Right ventricle myocardium superior (tissue), 1 donor: Measurements from ENCODE around the gene SLC25A3. TPM values are rescaled to one million over a fixed set of nuclear protein-coding genes. Genes with fewer than 3 reads are reported as not detected.
"Not testable (repeated sequence)": the region's sequence is repeated elsewhere in the genome, so short reads cannot be mapped to it uniquely, and the experiment has no call there.

Source experiments
- ATAC-seq: fragments of 200-7000 bp; cut with Tn5 transposase; one replicate; pipeline ENCODE4 v1.9.1; 2020; ENCODE audit warnings: mild to moderate bottlenecking; ENCODE audit not compliant: poor library complexity
- DNase-seq: peaks from one replicate; pipeline ENCODE4 v3.0.0-alpha.2; 2020
- intact Hi-C: fragments of 100-400 bp; cut with DNase I; formaldehyde crosslinking; loops from one replicate; pipeline ENCODE4 v1.11.2; 2022
- total RNA-seq: library from RNA; stranded (reverse); fragmentation: NEBNext Ultra II Directional; extraction: Animal tissue kit (Norgen Biotek cat#: 25700); gene quantifications from one replicate; pipeline ENCODE4 v1.2.1, GENCODE V29; 2021
- donor health status: DM: no; HTN: yes; CAD: no; lungs with severe emphysema.

Gene SLC25A3
- total RNA-seq, 1 donor from 2014 or later: 1,808 TPM

GRCh38 chr12:98591209-98591608, 2.3 kb upstream of the SLC25A3 start:
- intact Hi-C loops: loop anchor here (10.0 kb wide), 1 partner anchor 54 kb away; the partner anchor contains the start of genes APAF1 and IKBIP
- no peak for DNase-seq
- ATAC-seq: no peak

GRCh38 chr12:98592825-98593322, 612 bp upstream of the SLC25A3 start:
- DNase-seq (no peak), ATAC-seq (no peak)
- intact Hi-C loops: loop anchor here (10.0 kb wide), 1 partner anchor 52 kb away; the partner anchor contains the start of genes APAF1 and IKBIP

- peak; percentile 70 for DNase-seq
- intact Hi-C loops: loop anchor here (10.0 kb wide), 1 partner anchor 51 kb away; the partner anchor contains the start of genes APAF1 and IKBIP
Measured at GRCh38 chr12:98594050-98594835, 757 bp downstream of the SLC25A3 start.

GRCh38 chr12:98595243-98595988, 1.9 kb downstream of the SLC25A3 start:
- intact Hi-C loops: loop anchor here (10.0 kb wide), 1 partner anchor 49 kb away; the partner anchor contains the start of genes APAF1 and IKBIP

More at GRCh38 chr12:98594050-98594835, 757 bp downstream of the SLC25A3 start:
- peak; percentile 64 for ATAC-seq

GRCh38 chr12:98597313-98597712, 3.8 kb downstream of the SLC25A3 start:
- not testable (repeated sequence) for DNase-seq, ATAC-seq
- intact Hi-C loops: loop anchor here (10.0 kb wide), 1 partner anchor 47 kb away; the partner anchor contains the start of genes APAF1 and IKBIP

More at GRCh38 chr12:98595243-98595988, 1.9 kb downstream of the SLC25A3 start:
- DNase-seq (no peak), ATAC-seq (no peak)

DNA sequence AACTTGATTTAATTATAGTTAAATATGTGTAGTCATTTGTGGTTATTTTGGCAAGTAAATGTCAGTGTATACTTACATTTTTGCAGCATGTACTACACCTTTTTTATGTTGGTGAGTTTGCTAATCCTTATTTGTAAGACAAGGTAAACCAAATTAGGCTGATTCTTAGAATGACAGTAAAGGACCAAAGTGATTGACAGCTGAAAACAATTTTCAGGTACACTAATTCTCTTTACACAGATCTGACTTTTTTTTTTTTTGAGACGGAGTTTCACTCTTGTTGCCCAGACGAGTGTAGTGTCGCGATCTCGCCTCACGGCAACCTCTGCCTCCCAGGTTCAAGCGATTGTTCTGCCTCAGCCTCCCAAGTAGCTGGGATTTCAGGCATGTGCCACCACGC, 8.4 kb downstream of the SLC25A3 start:
- intact Hi-C loops: no loop called here
- ATAC-seq (no peak), DNase-seq (no peak)

DNA sequence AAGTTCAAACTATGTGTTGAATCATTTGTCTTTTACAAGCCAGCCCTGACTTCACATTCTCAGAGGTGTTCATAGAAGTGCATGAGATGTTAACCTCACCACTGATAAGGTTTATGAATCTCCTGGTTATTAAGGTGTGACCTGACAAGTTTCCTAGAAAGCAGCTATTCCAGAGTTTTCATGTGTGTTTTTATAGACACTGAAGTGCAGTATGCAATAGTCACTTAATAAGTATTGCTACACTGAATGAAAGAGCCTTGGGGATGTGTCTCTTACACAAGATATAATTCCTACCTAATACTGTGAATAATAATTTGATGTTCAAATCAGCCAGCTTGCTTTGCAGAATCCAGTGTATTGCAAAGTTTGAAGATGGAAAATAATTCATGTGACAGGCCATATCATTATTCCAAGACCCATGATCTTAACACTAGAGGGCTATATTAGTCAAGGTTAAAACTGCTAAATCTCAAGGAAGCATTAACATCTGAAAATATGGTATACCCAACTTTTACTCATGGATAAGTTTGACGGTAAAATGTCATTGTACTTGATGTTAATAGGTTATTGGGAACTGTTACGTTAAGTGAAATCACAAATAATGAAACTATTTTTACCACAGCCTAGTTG, 13.0 kb downstream of the SLC25A3 start:
- intact Hi-C loops: no loop called here
- ATAC-seq: no peak
- no peak for DNase-seq

DNA sequence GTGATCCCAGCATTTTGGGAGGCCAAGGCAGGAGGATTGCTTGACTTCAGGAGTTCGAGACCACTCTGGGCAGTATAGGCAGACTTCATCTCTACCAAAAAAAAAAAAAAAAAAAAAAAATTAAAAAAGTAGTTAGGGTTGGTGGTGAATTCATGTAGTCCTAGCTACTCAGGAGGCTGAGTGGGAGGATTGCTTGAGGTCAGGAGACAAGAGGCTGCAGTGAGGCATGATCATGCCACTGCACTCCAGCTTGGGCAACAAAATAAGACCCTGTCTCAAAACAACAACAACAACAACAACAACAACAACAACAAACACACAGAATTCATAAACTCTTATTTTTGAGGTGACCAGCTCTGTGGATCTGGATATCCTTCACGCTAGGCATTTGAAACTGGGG, 17.1 kb downstream of the SLC25A3 start:
- intact Hi-C loops: no loop called here
- no peak for DNase-seq

GRCh38 chr12:98612696-98613334, 19.3 kb downstream of the SLC25A3 start:
- intact Hi-C loops: no loop called here
- DNase-seq (no peak), ATAC-seq (no peak)

More for the DNA sequence above, 17.1 kb downstream of the SLC25A3 start:
- no peak for ATAC-seq

DNA sequence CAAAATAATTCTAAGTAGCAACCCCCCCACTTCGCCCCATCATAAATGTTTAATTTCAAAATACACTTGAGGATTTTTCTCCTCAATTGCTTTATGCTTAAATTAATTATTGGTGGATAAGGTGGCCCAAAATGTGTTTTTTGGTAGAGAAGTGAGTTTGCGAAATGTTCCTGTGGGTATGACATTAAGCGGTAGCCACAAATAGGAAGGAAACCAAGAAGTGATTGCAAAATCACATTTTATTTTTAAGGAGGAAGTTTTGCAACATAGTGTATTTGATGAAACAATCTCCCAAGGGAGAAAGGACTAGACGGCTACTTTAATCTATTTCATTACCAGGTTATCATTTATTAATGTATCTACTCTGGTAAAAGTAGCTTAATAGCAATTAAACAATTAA, 25.5 kb downstream of the SLC25A3 start:
- DNase-seq (no peak), ATAC-seq (peak; percentile 81)
- intact Hi-C loops: no loop called here

- ATAC-seq (no peak), DNase-seq (no peak)
- intact Hi-C loops: no loop called here
Measured at GRCh38 chr12:98635657-98636323, 42.3 kb downstream of the SLC25A3 start.

DNA sequence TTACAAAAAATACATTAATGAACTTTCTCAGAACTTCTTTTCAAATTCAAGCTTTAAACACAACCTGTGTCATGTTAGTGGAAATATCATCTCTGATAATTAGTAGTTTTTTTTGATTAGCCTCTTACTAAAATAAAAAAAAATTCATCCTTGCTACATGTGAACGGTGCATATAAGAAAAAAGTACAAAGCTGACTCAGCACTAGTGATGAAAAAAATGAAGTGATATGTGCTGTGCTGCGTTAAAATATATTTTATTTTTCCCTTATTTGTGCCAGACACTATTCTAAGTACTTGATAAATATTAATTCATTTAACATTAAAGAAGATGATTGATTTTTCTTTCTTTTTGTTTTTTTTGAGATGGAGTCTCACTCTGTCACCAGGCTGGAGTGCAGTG, 43.6 kb downstream of the SLC25A3 start:
- intact Hi-C loops: no loop called here
- no peak for DNase-seq
- no peak for ATAC-seq

DNA sequence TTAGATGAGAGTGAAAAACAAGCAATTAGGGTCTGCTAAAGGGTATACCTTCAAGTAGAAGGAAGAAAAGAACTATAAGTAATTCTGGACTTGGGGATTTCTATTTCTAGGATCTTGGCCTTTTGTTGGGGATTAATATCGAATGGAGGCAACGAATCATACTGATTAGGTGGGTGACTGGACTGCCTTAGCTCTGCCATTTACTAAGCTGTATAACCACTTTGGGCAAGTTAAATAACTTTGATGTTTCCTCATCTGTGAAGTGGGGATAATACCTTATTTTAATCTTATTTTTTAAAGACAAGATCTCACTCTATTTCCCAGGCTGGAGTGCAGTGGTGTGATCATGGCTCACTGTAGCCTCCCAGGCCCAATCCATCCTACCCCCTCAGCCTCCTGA, 44.5 kb downstream of the SLC25A3 start:
- ATAC-seq: no peak
- intact Hi-C loops: no loop called here

DNA sequence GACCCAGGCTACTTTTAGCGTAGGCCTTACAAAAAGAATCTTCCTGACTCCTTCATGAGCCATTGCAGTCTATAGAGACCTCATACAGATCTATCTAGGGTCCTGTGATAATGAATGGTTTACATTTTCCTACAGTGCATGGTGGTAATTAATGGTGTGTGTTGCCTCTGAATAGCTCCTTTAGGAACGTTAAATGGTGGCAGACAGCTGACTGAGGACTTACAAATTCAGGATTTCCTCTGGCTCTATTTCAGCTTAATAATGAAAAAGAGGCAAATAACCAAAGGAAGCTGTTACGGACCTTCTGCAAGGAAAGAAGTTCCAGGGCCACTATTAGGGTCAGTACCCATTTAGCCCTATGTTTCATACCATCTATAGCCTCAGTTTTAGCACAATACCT, 46.0 kb downstream of the SLC25A3 start:
- no peak for DNase-seq
- ATAC-seq: no peak
- intact Hi-C loops: no loop called here

More for the DNA sequence above, 44.5 kb downstream of the SLC25A3 start:
- no peak for DNase-seq

DNA sequence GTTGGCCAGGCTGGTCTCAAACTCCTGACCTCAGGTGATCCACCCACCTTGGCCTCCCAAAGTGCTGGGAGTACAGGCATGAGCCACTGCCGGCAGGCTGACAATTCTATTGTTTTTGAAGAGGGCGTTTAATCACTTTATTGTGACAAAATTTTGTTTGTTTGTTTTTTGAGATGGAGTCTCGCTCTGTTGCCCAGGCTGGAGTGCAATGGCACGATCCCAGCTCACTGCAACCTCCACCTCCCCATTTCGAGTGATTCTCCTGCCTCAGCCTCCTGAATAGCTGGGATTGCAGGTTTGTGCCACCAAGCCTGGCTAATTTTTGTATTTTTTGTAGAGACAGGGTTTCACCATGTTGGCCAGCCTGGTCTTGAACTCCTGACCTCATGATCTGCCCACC, 49.3 kb downstream of the SLC25A3 start:
- intact Hi-C loops: loop anchor here (10.0 kb wide), 1 partner anchor 48 kb away; the partner anchor contains the start of gene SLC25A3
- not testable (repeated sequence) for ATAC-seq, DNase-seq

DNA sequence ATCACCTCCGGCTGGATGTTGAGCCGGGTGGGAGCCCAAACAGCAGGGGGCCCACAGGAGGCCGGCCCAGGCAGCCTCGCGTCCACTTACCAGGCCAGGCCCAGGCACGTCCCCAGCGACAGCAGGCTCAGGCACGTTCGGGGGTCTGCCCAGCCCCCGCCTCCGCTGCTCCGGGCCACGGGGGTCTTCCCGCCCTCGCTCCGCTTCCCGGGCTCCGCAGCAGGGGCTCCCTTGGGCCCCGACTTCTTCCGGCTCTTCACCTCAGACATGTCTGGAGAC, 50.9 kb downstream of the SLC25A3 start:
- peak; percentile 26 for ATAC-seq

GRCh38 chr12:98644712-98645571, 51.5 kb downstream of the SLC25A3 start, which contains the start of the genes APAF1 and IKBIP:
APAF1 (plus strand) TSS chr12:98645290; CDS start chr12:98648360, 3,070 bp downstream.
IKBIP (minus strand) TSS chr12:98644788; CDS start chr12:98644701, 87 bp downstream.
- ATAC-seq (peak; percentile 99), DNase-seq (peak; percentile 99)
- intact Hi-C loops: loop anchor here (10.0 kb wide), 1 partner anchor 50 kb away; the partner anchor contains the start of gene SLC25A3

More for the DNA sequence above, 50.9 kb downstream of the SLC25A3 start:
- no peak for DNase-seq
- intact Hi-C loops: loop anchor here (10.0 kb wide), 1 partner anchor 50 kb away; the partner anchor contains the start of gene SLC25A3
